Mesendoderm (in vitro differentiated cells): ENCODE results near the gene POLR2F.

ENCODE experiments used
- DNase-seq: peaks from one replicate; pipeline ENCODE4 v3.0.0; 2013
- H2AK5ac ChIP-seq: 2 replicates; pipeline ENCODE4 v1.6.1; 2013; ENCODE audit warnings: low read length, inconsistent platforms
- H2BK120ac ChIP-seq: 2 replicates; pipeline ENCODE4 v1.6.1; 2013; ENCODE audit warnings: low read depth, mild to moderate bottlenecking, low read length, moderate library complexity, mixed read lengths
- H2BK15ac ChIP-seq: replicated peaks from 2 replicates; pipeline ENCODE4 v1.6.1; 2013; ENCODE audit warnings: low read depth, mild to moderate bottlenecking, moderate library complexity
- H2BK5ac ChIP-seq: 2 replicates; pipeline ENCODE4 v1.6.1; 2013; ENCODE audit warnings: low read length, inconsistent platforms
- H3K18ac ChIP-seq: 2 replicates; pipeline ENCODE4 v1.6.1; 2013; ENCODE audit warnings: mild to moderate bottlenecking, low read length, mixed read lengths
- H3K23ac ChIP-seq: one replicate; pipeline ENCODE4 v1.6.1; 2013; ENCODE audit warnings: low read length
- H3K27ac ChIP-seq: 2 replicates; pipeline ENCODE4 v1.5.1; 2013; ENCODE audit warnings: low read depth, mild to moderate bottlenecking, inconsistent platforms, low read length, moderate library complexity
- H3K27me3 ChIP-seq: 2 replicates; pipeline ENCODE4 v1.6.1; 2013; ENCODE audit warnings: low read length, control low read depth, mild to moderate bottlenecking, inconsistent platforms; ENCODE audit not compliant: insufficient read depth, poor library complexity
- H3K36me3 ChIP-seq: 2 replicates; pipeline ENCODE4 v1.6.1; 2013; ENCODE audit warnings: low read length, inconsistent platforms; ENCODE audit not compliant: control insufficient read depth, insufficient read depth
- H3K4ac ChIP-seq: one replicate; pipeline ENCODE4 v1.6.1; 2013; ENCODE audit warnings: low read depth, mild to moderate bottlenecking, low read length, moderate library complexity
- H3K4me1 ChIP-seq: 2 replicates; pipeline ENCODE4 v1.6.1; 2013; ENCODE audit warnings: low read depth, low read length, inconsistent platforms; ENCODE audit not compliant: control insufficient read depth
- H3K4me2 ChIP-seq: 2 replicates; pipeline ENCODE4 v1.6.1; 2013; ENCODE audit warnings: low read length
- H3K4me3 ChIP-seq: 2 replicates; pipeline ENCODE4 v1.5.1; 2013; ENCODE audit warnings: mild to moderate bottlenecking, low read length
- H3K56ac ChIP-seq: one replicate; pipeline ENCODE4 v1.6.1; 2013; ENCODE audit warnings: low read length
- H3K79me1 ChIP-seq: 2 replicates; pipeline ENCODE4 v1.6.1; 2013; ENCODE audit warnings: low read length, inconsistent platforms
- H3K79me2 ChIP-seq: 2 replicates; pipeline ENCODE4 v1.6.1; 2013; ENCODE audit warnings: mild to moderate bottlenecking, low read length; ENCODE audit not compliant: control insufficient read depth, insufficient read depth
- H3K9ac ChIP-seq: 2 replicates; pipeline ENCODE4 v1.6.1; 2013; ENCODE audit warnings: low read length, inconsistent platforms
- H4K5ac ChIP-seq: one replicate; pipeline ENCODE4 v1.6.1; 2013; ENCODE audit warnings: low read length
- H4K8ac ChIP-seq: one replicate; pipeline ENCODE4 v1.6.1; 2013; ENCODE audit warnings: low read depth, mild to moderate bottlenecking, control low read depth, low read length, moderate library complexity
- WGBS: extraction: QIAGEN DNeasy Blood & Tissue Kit; methylation state at CpG from one replicate; pipeline ENCODE4 v1.1.7; 2013; ENCODE audit warnings: low lambda C conversion rate, missing lambda C conversion rate; ENCODE audit not compliant: insufficient coverage; ENCODE audit errors: extremely low coverage; 5-methylcytosine and 5-hydroxymethylcytosine counted together

Gene POLR2F

GRCh38 chr22:37922191-37922590, 31.3 kb upstream of the POLR2F start:
- Histone ChIP-seq H3K18ac (no peak overlapping the region), H2BK120ac (no peak overlapping the region), H3K79me1 (no peaks in the 10 kb centered on the region), H3K23ac (no peak overlapping the region), H3K27me3 (no peaks in the 10 kb centered on the region), H3K4ac (no peak overlapping the region), H2BK5ac (no peak overlapping the region), H3K79me2 (no peaks in the 10 kb centered on the region), H3K9ac (no peak overlapping the region), H3K56ac (no peak overlapping the region), H2AK5ac (no peak overlapping the region), H3K4me3 (no peak overlapping the region), H2BK15ac (no peak overlapping the region), H3K36me3 (peaks cover 7% of the 10 kb centered on the region), H3K27ac (no peak overlapping the region), H3K4me1 (no peaks in the 10 kb centered on the region), H4K8ac (no peak overlapping the region), H4K5ac (no peak overlapping the region), H3K4me2 (no peak overlapping the region)
- no CpG with 5 or more reads among the region's 11 CpGs for WGBS
- DNase-seq, result no peak

GRCh38 chr22:37923927-37924326, 29.6 kb upstream of the POLR2F start:
- no peak overlapping the region for H3K4me3 ChIP-seq
- H2AK5ac ChIP-seq, result no peak overlapping the region
- H4K5ac ChIP-seq, result no peak overlapping the region
- no peak overlapping the region for H3K18ac ChIP-seq
- no peak overlapping the region for H4K8ac ChIP-seq
- no peak for DNase-seq
- no peak overlapping the region for H2BK15ac ChIP-seq
- H3K23ac ChIP-seq, result no peak overlapping the region
- no peak overlapping the region for H3K56ac ChIP-seq
- no peak overlapping the region for H3K4me2 ChIP-seq
- H3K36me3 ChIP-seq, result peaks cover 7% of the 10 kb centered on the region
- no peak overlapping the region for H2BK120ac ChIP-seq
- no peaks in the 10 kb centered on the region for H3K27me3 ChIP-seq
- H2BK5ac ChIP-seq, result no peak overlapping the region
- no peak overlapping the region for H3K9ac ChIP-seq
- no peaks in the 10 kb centered on the region for H3K4me1 ChIP-seq
- H3K4ac ChIP-seq, result no peak overlapping the region
- no CpG with 5 or more reads among the region's 4 CpGs for WGBS
- H3K79me2 ChIP-seq, result no peaks in the 10 kb centered on the region
- H3K27ac ChIP-seq, result no peak overlapping the region
- H3K79me1 ChIP-seq, result no peaks in the 10 kb centered on the region

GRCh38 chr22:37924386-37925065, 29.0 kb upstream of the POLR2F start:
- Histone ChIP-seq H3K23ac (no peak overlapping the region), H3K27me3 (no peaks in the 10 kb centered on the region), H2BK120ac (no peak overlapping the region), H3K4me2 (no peak overlapping the region), H3K36me3 (peaks cover 7% of the 10 kb centered on the region), H3K9ac (no peak overlapping the region), H4K8ac (no peak overlapping the region), H3K4me3 (no peak overlapping the region), H3K56ac (no peak overlapping the region), H2BK15ac (no peak overlapping the region), H3K79me2 (no peaks in the 10 kb centered on the region), H3K4ac (no peak overlapping the region), H2AK5ac (no peak overlapping the region), H4K5ac (no peak overlapping the region), H3K27ac (no peak overlapping the region), H3K79me1 (no peaks in the 10 kb centered on the region), H2BK5ac (no peak overlapping the region), H3K18ac (no peak overlapping the region), H3K4me1 (no peaks in the 10 kb centered on the region)
- no peak for DNase-seq
- no CpG with 5 or more reads among the region's 18 CpGs for WGBS

- H4K5ac ChIP-seq, result no peak overlapping the region
- no peaks in the 10 kb centered on the region for H3K79me1 ChIP-seq
- no CpG with 5 or more reads among the region's 3 CpGs for whole genome bisulfite sequencing
- H3K56ac ChIP-seq, result no peak overlapping the region
- no peak overlapping the region for H3K27ac ChIP-seq
- H3K4me1 ChIP-seq, result no peaks in the 10 kb centered on the region
- no peak overlapping the region for H3K4me3 ChIP-seq
- no peak overlapping the region for H3K4ac ChIP-seq
- no peaks in the 10 kb centered on the region for H3K79me2 ChIP-seq
- no peak for DNase-seq
- H4K8ac ChIP-seq, result no peak overlapping the region
- no peak overlapping the region for H2AK5ac ChIP-seq
- no peak overlapping the region for H2BK120ac ChIP-seq
- H3K9ac ChIP-seq, result no peak overlapping the region
- no peak overlapping the region for H2BK15ac ChIP-seq
- H3K36me3 ChIP-seq, result peaks cover 7% of the 10 kb centered on the region
- no peak overlapping the region for H3K18ac ChIP-seq
- H2BK5ac ChIP-seq, result no peak overlapping the region
- no peaks in the 10 kb centered on the region for H3K27me3 ChIP-seq
- no peak overlapping the region for H3K23ac ChIP-seq
- H3K4me2 ChIP-seq, result no peak overlapping the region
These were observed 28.2 kb upstream of the POLR2F start for GRCh38 chr22:37925330-37925729.

GRCh38 chr22:37925767-37926166, 27.7 kb upstream of the POLR2F start:
- no peak overlapping the region for H3K4ac ChIP-seq
- H4K5ac ChIP-seq, result no peak overlapping the region
- H3K27me3 ChIP-seq, result no peaks in the 10 kb centered on the region
- H2AK5ac ChIP-seq, result no peak overlapping the region
- H3K27ac ChIP-seq, result no peak overlapping the region
- no peaks in the 10 kb centered on the region for H3K4me1 ChIP-seq
- H3K79me2 ChIP-seq, result no peaks in the 10 kb centered on the region
- H3K56ac ChIP-seq, result no peak overlapping the region
- no peaks in the 10 kb centered on the region for H3K79me1 ChIP-seq
- H3K18ac ChIP-seq, result no peak overlapping the region
- no peak overlapping the region for H3K4me3 ChIP-seq
- H3K36me3 ChIP-seq, result peaks cover 7% of the 10 kb centered on the region
- H2BK5ac ChIP-seq, result no peak overlapping the region
- H2BK120ac ChIP-seq, result no peak overlapping the region
- DNase-seq, result no peak
- no CpG with 5 or more reads among the region's 15 CpGs for WGBS
- H2BK15ac ChIP-seq, result no peak overlapping the region
- no peak overlapping the region for H3K23ac ChIP-seq
- no peak overlapping the region for H3K4me2 ChIP-seq
- H4K8ac ChIP-seq, result no peak overlapping the region
- no peak overlapping the region for H3K9ac ChIP-seq

- Histone ChIP-seq H4K5ac (no peak overlapping the region), H3K79me1 (no peaks in the 10 kb centered on the region), H3K4me3 (no peak overlapping the region), H2BK15ac (no peak overlapping the region), H3K18ac (no peak overlapping the region), H2BK120ac (no peak overlapping the region), H3K9ac (no peak overlapping the region), H3K36me3 (peaks cover 7% of the 10 kb centered on the region), H2AK5ac (no peak overlapping the region), H3K23ac (no peak overlapping the region), H4K8ac (no peak overlapping the region), H3K4me2 (no peak overlapping the region), H3K4me1 (no peaks in the 10 kb centered on the region), H3K79me2 (no peaks in the 10 kb centered on the region), H3K27me3 (no peaks in the 10 kb centered on the region), H3K27ac (no peak overlapping the region), H3K56ac (no peak overlapping the region), H3K4ac (no peak overlapping the region), H2BK5ac (no peak overlapping the region)
- DNase-seq, result no peak
- no CpG with 5 or more reads among the region's 7 CpGs for WGBS
These were observed 27.1 kb upstream of the POLR2F start for GRCh38 chr22:37926358-37926757.
